Right renal cortex interstitium (tissue), 3 donors: ENCODE data around the gene EXOSC2. TPM values are rescaled to one million over a fixed set of nuclear protein-coding genes. Genes with fewer than 3 reads are reported as not detected.
"Not testable (repeated sequence)": the region's sequence is repeated elsewhere in the genome, so short reads cannot be mapped to it uniquely, and the experiment has no call there.

Source experiments
- DNase-seq, 3 donors: peaks; one replicate each; pipeline ENCODE4 v3.0.0-alpha.2; 2013; ENCODE audit warnings: low read depth in 3 of 3, low spot score in 2 of 3
- polyA plus RNA-seq, 3 donors: library from polyadenylated mRNA; unstranded; fragments of 120-200 nt; gene quantifications; one replicate each; pipeline ENCODE4 v1.2.1, GENCODE V29; 2013; ENCODE audit not compliant: insufficient read length in 3 of 3

The EXOSC2 gene
- polyA plus RNA-seq, 3 donors, result 41.5 to 43.0 (median 41.9) TPM

DNA sequence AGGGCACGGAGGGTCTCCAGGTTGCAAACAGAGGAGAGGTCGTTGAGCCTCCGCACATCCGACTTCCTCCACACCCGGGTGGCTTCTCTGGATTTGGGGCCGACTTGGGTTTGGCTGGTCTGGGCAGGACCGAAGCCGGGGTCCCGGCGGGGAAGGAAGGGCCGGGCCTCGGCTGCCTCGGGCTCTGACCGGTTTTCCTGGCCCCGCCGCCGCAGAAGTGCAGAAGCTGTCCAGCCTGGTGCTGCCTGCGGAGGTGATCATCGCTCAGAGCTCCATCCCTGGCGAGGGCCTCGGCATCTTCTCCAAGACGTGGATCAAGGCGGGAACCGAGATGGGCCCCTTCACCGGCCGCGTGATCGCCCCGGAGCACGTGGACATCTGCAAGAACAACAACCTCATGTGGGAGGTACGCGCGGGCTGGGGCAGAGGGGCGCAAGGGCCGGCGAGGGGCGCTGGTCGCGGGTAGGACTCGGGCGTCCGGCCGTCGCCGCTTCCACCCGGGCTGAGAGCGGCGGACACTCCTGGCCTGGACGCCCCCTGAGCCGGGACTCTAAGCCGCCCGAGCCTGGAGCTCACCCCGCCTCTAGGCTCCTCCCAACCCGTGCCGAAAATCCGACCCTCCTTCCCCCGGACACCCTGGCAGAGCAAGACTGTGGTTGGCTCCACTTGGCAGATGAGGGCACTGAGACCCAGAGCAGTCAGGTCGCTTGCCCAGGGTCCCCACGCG lies 27.0 kb upstream of the EXOSC2 start:
- DNase-seq, result no peak

DNA sequence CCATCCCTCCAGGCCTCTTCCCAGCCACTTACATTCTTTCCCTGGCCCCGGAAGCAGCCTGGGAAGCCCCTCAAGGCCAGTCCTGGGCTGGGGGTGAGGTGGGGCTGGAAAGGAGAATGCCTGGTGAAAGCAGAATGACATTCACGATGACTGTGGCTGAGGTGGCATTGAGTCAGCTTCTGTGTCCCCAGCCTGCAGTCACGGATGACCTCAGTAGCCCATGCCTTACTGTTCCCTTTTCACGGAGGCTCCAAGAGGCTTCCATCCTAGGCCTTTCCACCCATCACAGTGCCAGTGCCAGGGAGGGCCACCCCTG lies 26.5 kb upstream of the EXOSC2 start:
- DNase-seq, result no peak

- DNase-seq, result no peak
Measured at GRCh38 chr9:130668196-130668595, 25.4 kb upstream of the EXOSC2 start.

DNA sequence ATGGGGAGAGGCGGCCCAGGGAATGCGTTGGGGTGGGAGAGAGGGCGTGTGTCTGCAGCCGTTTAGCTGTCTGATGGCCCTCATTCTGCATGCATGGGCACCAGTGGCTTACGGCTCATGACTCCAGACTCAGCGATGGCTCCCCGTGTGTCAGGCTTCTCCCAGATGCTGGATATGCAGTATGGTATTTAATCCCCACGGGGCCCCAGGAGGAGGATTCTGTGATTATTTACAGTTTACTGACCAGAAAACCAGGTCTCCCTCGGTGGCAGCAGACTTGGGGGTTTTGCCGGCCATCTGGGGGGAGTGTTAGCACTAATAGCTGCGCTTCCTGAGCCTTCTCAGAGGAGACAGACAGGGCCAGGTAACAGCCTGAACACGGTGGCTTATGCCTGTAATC lies 24.9 kb upstream of the EXOSC2 start:
- DNase-seq, result no peak

GRCh38 chr9:130669965-130670364 lies 23.6 kb upstream of the EXOSC2 start:
- DNase-seq, result no peak

DNA sequence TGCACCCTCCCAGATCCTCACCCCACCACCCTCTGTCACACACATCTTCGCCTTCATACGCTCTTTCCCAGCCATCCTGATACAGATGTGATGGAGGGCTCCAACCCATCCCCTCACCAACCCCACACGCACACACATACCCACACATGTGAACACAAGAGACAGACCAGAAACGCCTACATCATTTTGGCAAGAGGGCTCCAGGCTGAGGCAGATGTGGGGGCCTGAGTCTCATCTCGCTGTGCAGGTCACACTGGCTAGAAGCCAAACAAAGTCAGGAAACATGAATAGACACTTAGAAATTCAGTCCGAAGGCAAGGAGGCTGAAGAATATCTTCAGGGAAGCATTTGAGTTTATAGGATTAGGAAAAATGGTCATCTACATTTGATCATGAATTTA lies 22.9 kb upstream of the EXOSC2 start:
- DNase-seq, result no peak

DNA sequence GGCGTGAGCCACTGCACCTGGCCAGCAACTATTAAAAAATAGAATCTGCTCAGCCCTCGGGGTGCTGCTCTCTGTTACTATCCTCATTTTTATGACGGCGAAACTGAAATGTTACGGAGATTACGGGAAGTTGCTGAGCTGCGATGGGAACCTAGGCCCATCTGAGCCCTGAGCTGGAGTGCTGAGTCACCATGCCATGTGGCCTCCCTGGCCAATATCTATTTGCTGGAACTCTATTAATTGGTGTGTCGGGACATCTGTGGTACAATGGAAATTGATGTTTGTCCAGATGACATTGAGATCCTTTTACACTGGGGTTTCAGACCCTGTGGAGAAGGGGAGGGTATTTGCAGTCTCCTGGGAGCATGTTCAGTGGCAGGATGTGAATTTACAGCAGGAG lies 21.1 kb upstream of the EXOSC2 start:
- DNase-seq, result no peak

DNA sequence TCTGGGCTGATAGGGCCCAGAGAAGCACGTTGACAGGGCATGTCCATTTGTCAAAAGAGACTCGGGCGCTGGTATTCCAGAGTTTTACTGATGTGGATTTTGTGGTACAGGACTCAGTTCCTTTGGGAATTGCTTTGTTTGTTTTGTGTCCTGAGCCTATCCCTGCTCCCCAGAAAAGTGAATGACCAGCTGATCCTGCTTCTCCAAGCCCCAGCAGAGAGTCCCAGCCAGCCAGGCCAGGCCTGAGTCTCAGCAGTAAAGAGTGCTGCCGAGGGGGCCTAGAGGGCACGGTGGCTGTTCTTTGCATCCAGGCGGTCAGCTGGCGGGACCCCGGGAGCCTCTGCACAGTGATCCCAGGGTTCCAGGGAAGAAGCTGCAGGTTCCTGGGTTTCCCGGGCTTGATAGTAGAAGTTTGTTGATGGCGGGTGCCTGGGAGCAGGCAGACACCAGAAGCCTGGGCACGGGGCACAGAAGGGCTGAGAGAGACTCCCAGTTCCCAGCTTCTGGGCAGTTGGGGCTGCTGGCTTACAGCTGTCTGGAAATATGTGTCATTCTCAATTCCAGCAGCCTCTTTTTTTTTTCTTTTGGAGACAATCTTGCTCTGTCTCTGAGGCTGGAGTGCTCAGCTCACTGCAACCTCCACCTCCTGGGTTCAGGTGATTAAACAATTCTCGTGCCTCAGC lies 20.5 kb upstream of the EXOSC2 start:
- DNase-seq, result no peak

DNA sequence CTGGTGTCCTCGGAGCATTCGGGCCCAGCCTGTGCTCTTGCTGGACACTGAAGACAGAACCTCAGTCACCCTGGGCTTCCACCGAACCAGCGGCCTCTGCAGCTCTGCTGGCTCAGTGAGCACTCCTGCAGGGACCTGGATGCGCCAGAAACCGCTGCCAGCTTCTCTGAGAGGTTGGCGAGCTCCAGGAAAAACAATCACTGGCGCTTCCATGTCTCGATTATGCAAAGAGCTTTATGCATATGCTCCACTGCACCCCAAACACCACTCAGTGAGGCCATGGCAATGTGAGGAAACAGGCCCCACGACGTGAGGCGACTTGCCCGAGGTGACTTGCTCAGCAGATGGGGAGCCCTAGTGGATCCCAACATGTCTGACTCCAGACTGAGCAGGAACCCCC lies 18.2 kb upstream of the EXOSC2 start:
- DNase-seq, result no peak

GRCh38 chr9:130677252-130677651 lies 16.3 kb upstream of the EXOSC2 start:
- DNase-seq, result no peak

DNA sequence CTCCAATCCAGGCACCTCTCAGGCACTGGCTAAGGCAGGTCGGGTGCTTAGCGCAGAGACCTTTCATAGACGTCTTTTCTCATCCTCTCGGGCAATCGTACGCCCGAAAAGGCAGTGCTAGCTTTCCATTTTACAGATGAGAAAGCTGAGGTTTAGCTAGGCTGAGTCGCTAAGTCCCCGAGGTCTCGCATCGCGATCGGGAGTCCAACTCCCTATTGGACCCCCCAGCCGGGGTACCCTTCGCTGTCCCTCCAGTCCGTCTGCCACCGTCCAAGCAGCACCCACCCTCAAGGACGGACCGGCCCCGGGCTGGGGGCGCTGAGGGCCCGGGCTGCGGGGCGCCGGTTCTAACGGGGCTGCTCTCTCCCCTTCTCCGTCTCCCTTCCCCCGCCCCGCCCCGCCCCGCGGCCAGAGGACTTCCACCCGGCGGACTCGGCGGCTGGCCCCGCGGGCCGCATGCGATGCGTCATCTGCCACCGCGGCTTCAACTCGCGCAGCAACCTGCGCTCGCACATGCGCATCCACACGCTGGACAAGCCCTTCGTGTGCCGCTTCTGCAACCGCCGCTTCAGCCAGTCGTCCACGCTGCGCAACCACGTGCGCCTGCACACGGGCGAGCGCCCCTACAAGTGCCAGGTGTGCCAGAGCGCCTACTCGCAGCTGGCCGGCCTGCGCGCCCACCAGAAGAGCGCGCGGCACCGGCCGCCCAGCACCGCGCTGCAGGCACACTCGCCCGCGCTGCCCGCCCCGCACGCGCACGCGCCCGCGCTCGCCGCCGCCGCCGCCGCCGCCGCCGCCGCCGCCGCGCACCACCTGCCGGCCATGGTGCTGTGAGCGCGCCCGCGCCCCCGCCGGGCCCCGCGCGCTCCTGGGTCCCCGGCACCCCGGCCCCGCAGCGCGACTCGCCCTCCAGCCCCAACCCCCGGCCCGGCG lies 12.5 kb upstream of the EXOSC2 start:
- no peak for DNase-seq

DNA sequence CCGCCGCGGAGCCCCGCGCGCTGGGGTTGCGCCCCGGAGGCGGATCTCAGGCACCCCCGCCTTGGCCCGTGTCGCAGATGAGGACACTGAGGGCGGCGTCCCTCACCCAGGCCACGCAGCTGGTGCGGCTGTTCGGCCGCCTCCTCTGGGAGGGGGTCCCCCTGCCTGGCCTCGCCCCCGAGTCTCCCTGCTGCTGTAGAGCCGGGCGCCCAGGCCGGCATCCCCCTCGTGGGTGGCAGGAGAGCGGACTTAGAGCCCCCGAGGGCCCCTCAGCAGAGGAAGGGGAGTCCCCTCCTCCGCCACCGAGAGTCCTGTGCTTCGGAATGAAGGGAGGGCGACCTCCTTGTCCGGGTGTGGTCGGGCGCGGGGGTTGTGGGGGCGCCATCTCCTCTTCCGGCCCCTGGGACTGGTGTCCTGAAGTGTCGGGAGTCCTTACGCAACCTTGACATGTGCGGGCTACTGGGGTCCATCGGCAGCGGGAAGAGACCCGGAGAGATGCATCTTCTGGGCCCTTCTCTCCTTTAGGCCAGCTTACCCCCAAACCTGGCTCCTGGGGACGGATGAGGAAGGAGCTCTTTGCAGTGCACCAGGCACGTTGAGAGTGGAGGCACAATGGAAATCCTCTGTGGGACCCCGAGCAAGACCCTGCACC lies 11.7 kb upstream of the EXOSC2 start:
- no peak for DNase-seq

- no peak for DNase-seq
Measured at GRCh38 chr9:130682421-130683121, 11.0 kb upstream of the EXOSC2 start.

DNA sequence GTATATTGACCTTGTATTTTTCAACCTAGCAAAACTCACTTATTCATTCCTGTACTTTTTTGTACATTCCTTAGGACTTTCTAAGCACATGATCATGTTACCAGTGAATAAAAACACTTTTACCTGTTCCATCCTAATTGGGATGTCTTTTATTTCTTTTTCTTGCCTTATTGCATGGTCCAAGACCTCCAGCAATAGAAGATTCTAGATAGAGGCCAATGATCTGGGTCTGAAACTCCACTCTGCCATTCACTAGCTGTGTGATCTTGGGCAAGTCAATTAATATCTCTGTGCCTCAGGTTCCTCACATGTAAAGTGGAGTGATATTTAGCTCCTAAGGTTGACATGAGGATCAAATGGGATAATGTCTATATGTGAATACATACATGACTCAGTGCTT lies 8.5 kb upstream of the EXOSC2 start:
- no peak for DNase-seq

- DNase-seq, result not testable (repeated sequence)
Measured at GRCh38 chr9:130685945-130686344, 7.6 kb upstream of the EXOSC2 start.

- no peak for DNase-seq
Measured at GRCh38 chr9:130687615-130688014, 6.0 kb upstream of the EXOSC2 start.

DNA sequence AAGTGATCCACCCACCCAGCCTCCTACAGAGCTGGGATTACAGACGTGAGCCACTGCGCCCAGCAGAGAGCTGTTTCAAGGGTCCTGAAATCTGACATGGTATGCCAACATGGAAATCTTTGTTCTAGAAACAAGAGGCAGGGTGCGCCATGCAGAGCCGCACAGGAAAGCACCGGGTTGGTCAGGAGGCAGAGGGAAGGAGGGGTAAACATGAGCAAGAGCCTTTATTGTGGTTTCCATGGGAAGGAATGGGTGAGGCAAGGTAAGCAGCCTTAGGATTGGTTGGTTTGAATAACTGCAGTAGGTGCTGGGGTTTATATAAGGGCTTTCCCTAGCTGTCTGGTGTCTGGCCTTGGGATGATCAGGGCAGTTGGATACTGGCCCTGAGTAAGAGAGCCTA lies 5.5 kb upstream of the EXOSC2 start:
- no peak for DNase-seq

GRCh38 chr9:130689572-130689936 lies 4.0 kb upstream of the EXOSC2 start:
- DNase-seq, result no peak

- no peak for DNase-seq
Measured at GRCh38 chr9:130689937-130690700, 3.5 kb upstream of the EXOSC2 start.

GRCh38 chr9:130692321-130692720 lies 1.3 kb upstream of the EXOSC2 start:
- DNase-seq, result no peak
